Activated CD4-positive, alpha-beta memory T cell treated with anti-CD3 and anti-CD28 coated beads, Interleukin-2, amount 10 ng/mL, durations not matched to agents 7 days and 5 days (primary cell): ENCODE results near the gene PDILT. TPM values are rescaled to one million over a fixed set of nuclear protein-coding genes. Genes with fewer than 3 reads are reported as not detected.
"Not testable (repeated sequence)": the region's sequence is repeated elsewhere in the genome, so short reads cannot be mapped to it uniquely, and the experiment has no call there.

Experiments used
- CTCF ChIA-PET: fragments of 350-600 bp; sonication (Branson Sonifier 250); formaldehyde crosslinking; loops from one replicate; lab custom pipeline; 2021; ENCODE audit warnings: antibody characterized with exemption, inconsistent platforms; lab: Charles Lee
- POLR2A ChIA-PET: fragments of 350-600 bp; sonication (Branson Sonifier 250); formaldehyde crosslinking; loops from one replicate; lab custom pipeline; 2021; ENCODE audit warnings: antibody characterized with exemption; lab: Charles Lee
- DNase-seq: peaks from one replicate; pipeline ENCODE4 v3.0.0-alpha.2; 2020
- H3K27ac Mint-ChIP-seq: one replicate; pipeline ENCODE4 v1.8.0; 2021; ENCODE audit warnings: mild to moderate bottlenecking, mixed read lengths
- H3K27me3 Mint-ChIP-seq: one replicate; pipeline ENCODE4 v1.8.0; 2021; ENCODE audit warnings: mixed read lengths
- H3K36me3 Mint-ChIP-seq: one replicate; pipeline ENCODE4 v1.8.0; 2021; ENCODE audit warnings: low read depth, mixed read lengths
- H3K4me1 Mint-ChIP-seq: one replicate; pipeline ENCODE4 v1.8.0; 2021; ENCODE audit warnings: mixed read lengths
- H3K4me3 Mint-ChIP-seq: one replicate; pipeline ENCODE4 v1.8.0; 2021; ENCODE audit warnings: mild to moderate bottlenecking, mixed read lengths
- H3K9me3 Mint-ChIP-seq: one replicate; pipeline ENCODE4 v1.8.0; 2021; ENCODE audit warnings: mixed read lengths
- total RNA-seq, 2 experiments: library from RNA; stranded (reverse); gene quantifications; one replicate each; pipeline ENCODE4 v1.2.3, GENCODE V29; 2021

PDILT gene
- total RNA-seq, 2 experiments from 2014 or later = not detected

DNA sequence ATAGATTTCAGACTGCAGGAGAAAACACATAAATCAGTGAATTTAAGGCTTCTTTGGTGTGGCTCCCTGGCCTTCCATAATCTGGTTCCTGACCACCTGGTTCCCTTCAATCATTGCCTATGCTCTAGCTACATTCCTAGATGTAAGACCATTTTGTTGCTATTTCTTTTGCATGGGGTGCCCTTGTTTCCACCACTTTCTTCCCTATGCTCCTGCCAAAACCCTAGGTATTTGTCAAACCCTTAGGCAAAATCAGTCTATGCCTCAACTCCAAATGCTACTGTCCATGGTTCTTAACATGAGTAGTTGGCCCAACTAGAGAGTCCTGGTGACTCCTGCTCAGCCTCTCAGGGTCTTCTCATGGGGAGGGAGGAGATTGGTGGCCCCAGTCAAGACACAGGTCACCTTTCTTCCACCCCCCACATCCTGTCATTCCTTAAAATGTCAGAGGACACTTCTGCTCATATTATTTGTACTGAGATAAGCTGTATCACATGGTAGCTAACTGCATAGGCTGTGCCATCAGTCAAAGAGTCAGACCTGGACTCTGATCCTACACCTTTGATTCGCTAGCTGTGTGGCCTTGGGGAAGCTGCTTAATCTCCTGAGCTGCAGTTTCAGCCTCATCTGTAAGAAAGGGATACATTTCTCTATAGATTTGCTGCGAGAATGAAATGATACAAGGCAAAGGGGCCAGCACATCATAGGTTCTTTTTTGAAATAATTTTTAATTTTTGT lies 19.8 kb upstream of the PDILT start:
- H3K27ac Mint-ChIP-seq = no peak overlapping the region
- ChIA-PET POLR2A (no interaction called here), CTCF (no interaction called here)
- H3K4me3 Mint-ChIP-seq = no peak overlapping the region
- H3K27me3 Mint-ChIP-seq = no peaks in the 10 kb centered on the region
- no peaks in the 10 kb centered on the region for H3K9me3 Mint-ChIP-seq
- H3K36me3 Mint-ChIP-seq = no peaks in the 10 kb centered on the region
- no peak for DNase-seq
- no peaks in the 10 kb centered on the region for H3K4me1 Mint-ChIP-seq

DNA sequence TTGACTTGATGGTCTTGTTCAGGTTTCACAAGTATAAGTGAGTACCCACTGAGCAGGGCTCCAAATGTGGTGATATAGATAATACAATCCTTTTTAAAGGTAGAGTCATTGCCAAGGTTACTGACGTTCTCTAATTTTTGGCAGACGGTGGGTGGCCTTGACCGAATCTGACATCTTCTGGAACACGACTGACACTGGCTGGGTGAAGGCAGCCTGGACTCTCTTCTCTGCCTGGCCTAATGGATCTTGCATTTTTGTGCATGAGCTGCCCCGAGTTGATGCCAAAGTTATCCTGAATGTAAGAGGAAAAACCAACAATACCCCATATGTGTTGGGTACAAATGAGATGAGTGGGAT lies 19.2 kb upstream of the PDILT start:
- H3K9me3 Mint-ChIP-seq, DNase-seq, H3K36me3 Mint-ChIP-seq, CTCF ChIA-PET, H3K27ac Mint-ChIP-seq, H3K27me3 Mint-ChIP-seq, POLR2A ChIA-PET, H3K4me1 Mint-ChIP-seq, H3K4me3 Mint-ChIP-seq: not testable (repeated sequence)

DNA sequence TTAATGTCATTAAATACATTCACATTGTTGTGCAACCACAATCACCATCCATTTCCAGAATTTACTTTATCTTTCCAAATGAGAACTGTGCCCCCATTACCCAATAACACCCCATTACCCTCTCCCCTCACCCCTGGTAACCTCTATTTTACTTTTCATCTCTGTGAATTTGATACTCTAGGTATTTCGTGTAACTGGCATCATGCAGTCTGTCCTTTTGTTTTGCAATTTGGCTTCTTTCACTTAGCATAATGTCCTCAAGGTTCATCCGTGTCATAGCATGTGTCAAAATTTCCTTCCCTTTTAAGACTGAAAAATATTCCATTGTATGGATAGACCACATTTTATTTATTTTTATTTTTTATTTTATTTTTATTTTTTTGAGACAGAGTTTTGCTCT lies 17.2 kb upstream of the PDILT start:
- DNase-seq, CTCF ChIA-PET, H3K27ac Mint-ChIP-seq, H3K36me3 Mint-ChIP-seq, H3K4me1 Mint-ChIP-seq, H3K9me3 Mint-ChIP-seq, H3K4me3 Mint-ChIP-seq, POLR2A ChIA-PET, H3K27me3 Mint-ChIP-seq: not testable (repeated sequence)

DNA sequence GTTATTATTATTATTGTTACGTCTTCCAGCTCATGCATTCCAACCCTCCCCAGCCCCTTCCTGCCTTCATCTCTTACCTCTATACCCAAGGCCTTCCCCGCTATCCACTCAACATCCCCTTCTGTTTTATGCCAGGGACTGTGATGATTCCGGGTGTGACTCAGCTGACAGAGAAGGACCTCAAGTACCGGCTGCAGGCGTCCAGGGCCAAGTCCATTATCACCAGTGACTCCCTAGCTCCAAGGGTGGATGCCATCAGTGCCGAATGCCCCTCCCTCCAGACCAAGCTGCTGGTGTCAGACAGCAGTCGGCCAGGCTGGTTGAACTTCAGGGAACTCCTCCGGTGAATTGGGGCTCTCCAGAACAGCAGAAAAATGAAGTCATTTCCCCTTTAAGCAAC lies 14.6 kb upstream of the PDILT start:
- POLR2A ChIA-PET, H3K4me3 Mint-ChIP-seq, H3K4me1 Mint-ChIP-seq, CTCF ChIA-PET, H3K9me3 Mint-ChIP-seq, DNase-seq, H3K36me3 Mint-ChIP-seq, H3K27me3 Mint-ChIP-seq, H3K27ac Mint-ChIP-seq: not testable (repeated sequence)

DNA sequence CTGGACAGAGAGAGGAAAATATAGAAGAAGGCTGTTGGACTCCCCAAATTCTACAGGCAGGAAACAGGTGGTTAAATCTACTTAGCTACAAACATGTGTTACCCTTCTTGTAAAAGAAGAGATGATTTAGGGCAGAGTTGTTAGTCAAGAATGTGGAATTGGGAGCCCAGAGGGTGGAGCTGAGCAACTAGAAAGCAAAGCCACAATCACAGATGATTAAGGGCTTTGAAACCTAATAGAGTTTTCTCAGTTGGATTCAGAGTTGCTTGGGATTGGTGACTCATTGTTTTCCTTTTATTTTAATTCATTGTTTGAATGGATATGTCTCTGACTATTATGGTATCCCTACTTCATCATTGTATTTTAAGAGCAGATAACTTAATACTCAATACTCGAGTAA lies 11.0 kb upstream of the PDILT start:
- POLR2A ChIA-PET = no interaction called here
- Mint-ChIP-seq H3K27me3 (peaks cover 10% of the 10 kb centered on the region), H3K27ac (no peak overlapping the region), H3K4me1 (no peaks in the 10 kb centered on the region), H3K36me3 (no peaks in the 10 kb centered on the region), H3K4me3 (no peak overlapping the region), H3K9me3 (no peaks in the 10 kb centered on the region)
- no peak for DNase-seq
- CTCF ChIA-PET = interaction anchor here (0.7 kb wide), 1 partner anchor 927 kb away, joined by 3 read pairs; no protein-coding TSS in a partner anchor

DNA sequence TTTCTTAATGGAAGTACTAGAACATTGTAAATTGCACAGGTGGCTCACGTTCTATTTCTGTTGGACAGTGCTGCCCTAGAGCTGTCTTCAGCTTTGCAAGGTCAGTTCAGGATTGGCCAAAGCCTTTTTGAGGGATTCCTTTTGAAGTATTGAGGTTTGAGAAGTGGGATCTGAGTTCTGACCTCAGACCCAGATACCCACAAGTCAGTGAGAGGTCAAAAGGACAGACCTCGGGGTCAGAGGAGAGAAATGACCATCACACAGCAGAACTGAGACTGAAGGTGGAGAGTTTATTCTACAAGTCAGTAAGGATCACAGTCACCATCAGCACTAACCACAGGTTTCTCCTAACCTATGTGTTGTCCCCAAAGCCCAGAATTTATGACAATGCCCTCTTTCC lies 6.5 kb upstream of the PDILT start:
- Mint-ChIP-seq H3K27me3 (peaks cover 8% of the 10 kb centered on the region), H3K27ac (no peak overlapping the region), H3K4me1 (peaks cover 2% of the 10 kb centered on the region), H3K36me3 (no peaks in the 10 kb centered on the region), H3K9me3 (no peaks in the 10 kb centered on the region), H3K4me3 (no peak overlapping the region)
- POLR2A ChIA-PET = no interaction called here
- CTCF ChIA-PET = no interaction called here
- no peak for DNase-seq

DNA sequence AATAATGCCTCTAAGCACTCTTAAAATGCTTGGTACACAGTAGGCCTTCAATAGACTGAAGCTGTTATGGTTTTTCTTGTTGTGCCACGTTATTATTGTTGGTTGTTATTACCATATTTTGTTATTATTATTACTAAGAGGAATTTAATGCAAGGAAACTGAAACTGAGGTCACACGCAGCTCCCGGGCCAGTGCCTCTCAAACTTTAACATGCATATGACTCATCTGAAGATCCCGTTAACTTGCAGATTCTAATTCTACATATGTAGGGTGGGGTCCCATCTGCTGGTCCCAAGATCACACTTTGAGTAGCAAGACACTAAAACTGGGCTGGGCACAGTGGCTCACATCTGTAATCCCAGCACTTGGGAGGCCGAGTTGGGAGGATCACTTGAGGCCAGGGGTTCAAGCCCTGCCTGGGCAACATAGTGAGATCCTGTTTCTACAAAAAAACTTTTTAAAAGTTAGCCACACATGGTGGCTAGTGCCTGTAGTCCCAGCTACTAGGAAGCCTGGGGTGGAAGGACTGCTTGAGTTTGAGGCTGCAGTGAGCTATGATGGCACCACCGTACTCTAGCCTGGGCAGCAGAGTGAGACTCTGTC lies 5.7 kb upstream of the PDILT start:
- POLR2A ChIA-PET = no interaction called here
- peaks cover 2% of the 10 kb centered on the region for H3K4me1 Mint-ChIP-seq
- H3K4me3 Mint-ChIP-seq = no peak overlapping the region
- peaks cover 8% of the 10 kb centered on the region for H3K27me3 Mint-ChIP-seq
- no peaks in the 10 kb centered on the region for H3K36me3 Mint-ChIP-seq
- H3K27ac Mint-ChIP-seq = no peak overlapping the region
- CTCF ChIA-PET = interaction anchor here (1.2 kb wide), 1 partner anchor 24 kb away, joined by 3 read pairs; no protein-coding TSS in a partner anchor
- no peaks in the 10 kb centered on the region for H3K9me3 Mint-ChIP-seq
- no peak for DNase-seq

DNA sequence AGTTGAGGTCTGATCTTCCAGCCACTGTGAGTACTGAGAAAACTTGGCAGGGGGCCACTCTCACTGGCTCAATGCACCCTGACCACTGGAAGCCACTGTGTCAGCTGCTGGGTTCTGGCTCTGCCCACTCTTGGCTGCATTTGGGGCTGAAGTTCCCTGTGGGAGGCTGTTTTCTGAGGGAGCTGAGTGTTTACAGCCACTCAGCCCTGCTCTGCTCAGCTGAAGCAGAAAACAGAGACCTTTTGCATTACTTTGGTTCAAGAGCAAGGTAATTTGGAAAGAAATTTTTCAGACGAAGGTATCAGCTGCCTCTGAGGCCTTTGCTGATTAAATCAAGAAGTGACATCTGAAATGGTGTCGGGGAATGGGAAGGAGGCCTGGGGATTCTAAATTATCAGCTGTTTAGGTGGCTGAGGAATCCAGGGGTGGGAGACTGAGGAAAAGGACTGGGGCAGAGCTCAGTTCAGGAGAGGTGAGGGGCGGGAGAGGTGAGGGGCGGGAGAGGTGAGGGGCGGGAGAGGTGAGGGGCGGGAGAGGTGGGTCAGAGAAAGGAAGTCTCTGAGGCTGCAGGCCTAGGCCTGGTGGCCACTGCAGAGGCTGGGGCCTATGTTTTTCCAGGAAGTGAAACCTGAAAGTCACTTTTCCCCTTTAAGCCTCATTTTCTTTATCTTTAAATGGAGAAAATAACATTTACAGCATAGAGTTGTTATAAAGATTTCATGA lies 5.0 kb upstream of the PDILT start, which contains the start of gene ACSM5:
Gene ACSM5, plus strand, starts transcription at position 137 of the 723 bp plus-strand sequence. CDS start 1,951 bp downstream, outside the sequence.
- Mint-ChIP-seq H3K27me3 (peaks cover 6% of the 10 kb centered on the region), H3K27ac (no peak within 1 kb of the TSS), H3K9me3 (no peaks in the 10 kb centered on the region), H3K4me1 (peaks cover 2% of the 10 kb centered on the region), H3K4me3 (no peak within 1 kb of the TSS), H3K36me3 (no peaks in the 10 kb centered on the region)
- DNase-seq = no peak
- POLR2A ChIA-PET = no interaction called here
- CTCF ChIA-PET = interaction anchor here (0.7 to 1.2 kb wide), 2 partner anchors 24 to 826 kb away, joined by 3 read pairs; no protein-coding TSS in a partner anchor

DNA sequence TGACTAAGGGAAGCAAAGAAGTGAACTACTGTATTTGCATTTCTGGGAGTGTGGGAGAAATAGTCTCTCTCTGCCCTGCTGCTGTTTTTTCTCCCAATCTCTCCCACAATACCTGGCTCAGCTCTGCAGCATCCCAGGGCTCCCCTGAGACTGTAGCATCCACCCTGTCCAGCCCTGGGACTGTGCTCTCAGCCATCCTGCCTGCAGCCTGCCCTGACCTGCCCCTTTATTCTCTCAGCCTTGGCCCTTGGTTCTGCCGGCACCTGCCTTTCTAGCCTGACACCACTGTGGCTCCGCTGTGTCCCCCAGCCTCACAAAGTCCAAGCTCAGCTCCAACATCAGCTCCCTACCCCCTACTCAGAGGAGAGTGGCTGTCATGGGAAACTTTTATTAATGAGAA lies 1.9 kb downstream of the PDILT start:
- DNase-seq = no peak
- no peaks in the 10 kb centered on the region for H3K4me1 Mint-ChIP-seq
- no peak overlapping the region for H3K4me3 Mint-ChIP-seq
- no peaks in the 10 kb centered on the region for H3K36me3 Mint-ChIP-seq
- CTCF ChIA-PET = interaction anchor here (1.6 kb wide), 1 partner anchor 17 kb away, joined by 4 read pairs; no protein-coding TSS in a partner anchor
- H3K9me3 Mint-ChIP-seq = no peaks in the 10 kb centered on the region
- H3K27me3 Mint-ChIP-seq = no peaks in the 10 kb centered on the region
- H3K27ac Mint-ChIP-seq = no peak overlapping the region
- POLR2A ChIA-PET = no interaction called here

DNA sequence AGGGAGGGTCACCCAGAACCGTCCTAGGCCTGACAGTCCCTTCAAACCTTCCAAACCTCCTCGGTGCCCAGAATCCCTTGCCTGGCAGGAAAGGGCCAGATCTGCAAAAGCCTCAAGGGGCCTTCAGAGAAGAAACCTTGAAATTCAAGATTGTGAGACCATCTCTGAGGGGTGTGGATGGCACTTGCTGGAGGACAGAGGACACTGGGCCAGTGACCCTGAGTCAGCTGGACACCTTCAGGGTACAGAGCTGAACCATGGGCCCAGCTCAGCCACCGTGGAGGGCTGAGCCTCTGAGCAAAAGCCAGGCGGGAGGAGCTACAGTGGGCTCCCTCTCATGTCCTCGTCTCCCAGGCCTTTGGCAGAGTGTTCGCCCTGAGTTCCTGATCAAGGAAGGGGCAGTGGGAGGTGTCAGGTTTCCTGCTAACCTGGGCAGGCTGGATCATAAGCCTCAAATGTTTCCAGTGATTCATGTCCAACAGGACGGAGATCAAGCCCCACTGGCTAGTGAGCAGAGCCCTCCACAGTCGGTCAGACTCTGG lies 3.0 kb downstream of the PDILT start:
- no peak overlapping the region for H3K4me3 Mint-ChIP-seq
- H3K27ac Mint-ChIP-seq = no peak overlapping the region
- no peak for DNase-seq
- POLR2A ChIA-PET = no interaction called here
- CTCF ChIA-PET = interaction anchor here (1.6 to 2.4 kb wide), 2 partner anchors 16 kb away, joined by 4 to 5 read pairs; no protein-coding TSS in a partner anchor
- no peaks in the 10 kb centered on the region for H3K4me1 Mint-ChIP-seq
- H3K27me3 Mint-ChIP-seq = no peaks in the 10 kb centered on the region
- H3K36me3 Mint-ChIP-seq = no peaks in the 10 kb centered on the region
- H3K9me3 Mint-ChIP-seq = no peaks in the 10 kb centered on the region

DNA sequence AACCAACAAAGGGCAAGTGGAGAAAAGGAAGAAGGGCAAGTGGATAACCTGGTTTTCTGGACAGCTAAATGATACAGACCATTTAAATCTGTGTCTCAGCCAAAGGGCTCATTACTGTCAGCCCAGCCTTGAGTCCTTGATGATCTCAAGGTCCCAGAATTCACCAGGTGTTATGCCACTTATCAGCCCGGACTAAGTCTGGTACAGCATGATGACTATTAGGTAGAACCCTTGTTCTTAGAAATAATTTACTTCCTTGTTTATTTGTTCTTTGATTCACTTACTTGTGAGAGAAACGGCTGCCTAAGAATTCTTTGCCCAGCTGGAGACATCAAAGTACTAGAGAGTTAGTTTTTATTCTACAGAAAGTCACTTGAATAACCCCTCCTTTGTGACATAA lies 3.5 kb downstream of the PDILT start:
- ChIA-PET POLR2A (no interaction called here), CTCF (interaction anchor here (2.4 kb wide), 1 partner anchor 16 kb away, joined by 5 read pairs; no protein-coding TSS in a partner anchor)
- Mint-ChIP-seq H3K27me3 (no peaks in the 10 kb centered on the region), H3K4me1 (no peaks in the 10 kb centered on the region), H3K4me3 (no peak overlapping the region), H3K27ac (no peak overlapping the region), H3K9me3 (no peaks in the 10 kb centered on the region), H3K36me3 (no peaks in the 10 kb centered on the region)
- no peak for DNase-seq

DNA sequence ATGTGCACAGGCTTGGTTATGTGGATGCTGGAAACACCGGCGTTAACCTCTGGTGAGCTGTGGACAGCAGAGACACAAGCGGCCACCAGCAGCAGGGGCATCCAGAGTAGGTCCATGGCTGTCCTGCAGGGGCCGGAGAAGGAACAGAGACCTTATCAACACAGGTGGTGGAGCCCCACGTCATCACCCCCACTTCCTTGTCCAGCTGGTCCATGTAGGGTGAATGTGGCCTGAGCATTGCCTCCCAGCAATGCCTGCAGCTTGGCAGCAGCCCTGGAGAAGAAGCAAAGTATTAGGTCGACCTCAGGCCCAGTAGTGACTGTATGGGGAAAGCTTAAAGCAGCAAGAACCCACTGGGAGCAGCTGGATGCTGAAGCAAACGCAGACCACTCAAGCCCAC lies 5.4 kb downstream of the PDILT start:
- no peak for DNase-seq
- ChIA-PET CTCF (interaction anchor here (2.4 kb wide), 1 partner anchor 14 kb away, joined by 5 read pairs; no protein-coding TSS in a partner anchor), POLR2A (no interaction called here)
- Mint-ChIP-seq H3K27ac (no peak overlapping the region), H3K36me3 (no peaks in the 10 kb centered on the region), H3K9me3 (no peaks in the 10 kb centered on the region), H3K4me1 (no peaks in the 10 kb centered on the region), H3K4me3 (no peak overlapping the region), H3K27me3 (no peaks in the 10 kb centered on the region)

DNA sequence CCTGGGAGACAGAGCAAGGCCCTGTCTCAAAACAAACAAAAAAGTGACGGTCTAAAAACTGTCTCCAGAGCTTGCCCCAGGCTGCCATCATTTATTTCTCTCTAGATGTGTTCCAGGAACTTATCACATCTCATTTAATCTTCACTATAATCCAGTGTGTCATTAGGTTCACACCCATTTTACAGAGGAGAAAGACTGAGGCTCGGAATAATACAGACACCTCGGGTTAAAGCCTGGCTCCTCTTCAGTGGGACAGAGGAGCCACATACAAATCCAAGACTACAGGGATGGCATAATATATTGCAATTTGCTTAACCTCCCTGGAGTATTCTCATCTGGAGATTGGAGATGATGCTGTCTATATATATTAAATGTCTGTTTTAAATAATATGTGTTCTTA lies 5.9 kb downstream of the PDILT start:
- no peak overlapping the region for H3K27ac Mint-ChIP-seq
- DNase-seq = no peak
- no peaks in the 10 kb centered on the region for H3K36me3 Mint-ChIP-seq
- ChIA-PET POLR2A (no interaction called here), CTCF (interaction anchor here (0.9 to 1.1 kb wide), 2 partner anchors 13 to 14 kb away, joined by 3 read pairs; no protein-coding TSS in a partner anchor)
- no peaks in the 10 kb centered on the region for H3K27me3 Mint-ChIP-seq
- H3K9me3 Mint-ChIP-seq = no peaks in the 10 kb centered on the region
- H3K4me3 Mint-ChIP-seq = no peak overlapping the region
- no peaks in the 10 kb centered on the region for H3K4me1 Mint-ChIP-seq
